GM12892 (cell line): ENCODE measurements around the gene LHFPL3.
"Not testable (repeated sequence)": the region's sequence is repeated elsewhere in the genome, so short reads cannot be mapped to it uniquely, and the experiment has no call there.

Experiments used
- DNase-seq: peaks from one replicate; pipeline ENCODE4 v3.0.0; 2011; ENCODE audit not compliant: insufficient read length
- FAIRE-seq: peaks from 2 replicates; lab custom pipeline; 2011; peaks lifted over from hg19 to GRCh38; lab: Jason Lieb, UNC
- POLR2A ChIP-seq: IDR thresholded peaks from 2 replicates; pipeline ENCODE4 v1.6.1; 2011; ENCODE audit warnings: low read depth, low read length, control low read depth
- POLR2AphosphoS5 ChIP-seq: IDR thresholded peaks from 2 replicates; pipeline ENCODE4 v1.6.1; 2011; ENCODE audit warnings: low read depth, low read length, control low read depth
- TAF1 ChIP-seq: IDR thresholded peaks from 2 replicates; pipeline ENCODE4 v1.6.1; 2011; ENCODE audit warnings: low read depth, mild to moderate bottlenecking, control low read depth, low read length, borderline replicate concordance

Gene LHFPL3

DNA sequence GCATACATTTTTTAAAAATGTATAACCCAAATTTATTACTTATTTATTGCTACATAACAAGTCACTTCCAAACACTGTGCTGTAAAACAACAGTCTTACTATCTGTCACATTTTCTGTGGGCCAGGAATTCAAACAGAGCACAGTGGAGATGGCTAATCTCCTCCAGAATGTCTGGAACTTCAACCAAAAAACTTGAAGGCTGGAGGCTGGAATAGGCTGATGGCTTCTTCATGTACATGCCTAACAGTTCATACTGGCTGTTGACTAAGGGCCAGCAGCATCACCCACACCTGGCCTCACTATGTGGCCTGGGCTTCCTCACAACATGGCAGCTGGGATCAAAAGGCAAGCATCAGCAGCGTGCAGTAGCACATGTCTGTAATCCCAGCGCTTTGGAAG, 593.2 kb downstream of the LHFPL3 start:
- FAIRE-seq, result no peak
- TF ChIP-seq POLR2A, result no peak
- TF ChIP-seq TAF1, result no peak
- TF ChIP-seq POLR2AphosphoS5, result no peak

GRCh38 chr7:104922182-104923009, 594.0 kb downstream of the LHFPL3 start:
- TF ChIP-seq POLR2AphosphoS5 (no peak), POLR2A (no peak)
- no peak for FAIRE-seq
- no peak for DNase-seq

More for the DNA sequence above, 593.2 kb downstream of the LHFPL3 start:
- DNase-seq, result no peak

GRCh38 chr7:104923010-104923421, 594.6 kb downstream of the LHFPL3 start:
- FAIRE-seq (peak; percentile 79), DNase-seq (peak; percentile 38)
- TF ChIP-seq TAF1, result no peak
- no peak for TF ChIP-seq POLR2A
- TF ChIP-seq POLR2AphosphoS5, result no peak

DNA sequence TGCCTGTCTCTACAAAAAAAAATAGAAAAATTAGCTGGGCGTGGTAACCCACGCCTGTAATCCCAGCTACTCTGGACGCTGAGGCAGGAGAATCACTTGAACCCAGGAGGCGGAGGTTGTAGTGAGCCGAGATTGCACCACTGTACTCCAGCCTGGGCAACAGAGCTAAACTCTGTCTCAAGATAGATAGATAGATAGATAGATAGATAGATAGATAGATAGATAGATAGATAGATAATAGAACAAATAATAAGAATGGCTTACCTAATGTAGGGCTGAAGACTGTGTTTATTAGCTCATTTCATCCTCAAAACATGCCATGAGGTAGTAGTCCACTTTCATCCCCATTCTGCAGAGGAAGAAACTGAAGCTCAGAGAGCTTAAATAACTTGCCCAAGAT, 597.8 kb downstream of the LHFPL3 start:
- not testable (repeated sequence) for DNase-seq, FAIRE-seq

- TF ChIP-seq POLR2AphosphoS5, result no peak
- DNase-seq (no peak), FAIRE-seq (no peak)
These were observed 598.2 kb downstream of the LHFPL3 start for GRCh38 chr7:104926601-104927041.

DNA sequence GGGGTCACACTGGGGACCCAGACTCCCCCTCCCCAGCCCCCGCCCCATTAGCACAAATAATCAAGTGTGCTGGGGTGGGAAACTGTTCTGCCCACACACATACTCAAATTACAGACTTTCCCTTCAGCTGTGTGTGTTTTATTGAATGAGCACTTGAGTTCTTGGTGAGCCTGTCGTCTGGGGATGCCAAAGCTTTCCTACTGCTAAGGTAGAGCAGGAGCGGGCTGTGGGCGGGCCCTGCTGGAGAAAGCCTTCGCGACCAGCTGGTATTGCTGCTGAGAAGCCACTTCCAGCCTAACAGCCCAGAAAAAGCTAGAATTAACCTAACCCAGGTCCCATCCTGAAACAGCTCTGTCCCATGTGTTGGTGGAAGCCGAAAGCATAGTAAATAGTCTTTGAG, 598.7 kb downstream of the LHFPL3 start:
- FAIRE-seq (no peak), DNase-seq (no peak)
- TF ChIP-seq POLR2AphosphoS5 (no peak), TAF1 (no peak), POLR2A (no peak)

DNA sequence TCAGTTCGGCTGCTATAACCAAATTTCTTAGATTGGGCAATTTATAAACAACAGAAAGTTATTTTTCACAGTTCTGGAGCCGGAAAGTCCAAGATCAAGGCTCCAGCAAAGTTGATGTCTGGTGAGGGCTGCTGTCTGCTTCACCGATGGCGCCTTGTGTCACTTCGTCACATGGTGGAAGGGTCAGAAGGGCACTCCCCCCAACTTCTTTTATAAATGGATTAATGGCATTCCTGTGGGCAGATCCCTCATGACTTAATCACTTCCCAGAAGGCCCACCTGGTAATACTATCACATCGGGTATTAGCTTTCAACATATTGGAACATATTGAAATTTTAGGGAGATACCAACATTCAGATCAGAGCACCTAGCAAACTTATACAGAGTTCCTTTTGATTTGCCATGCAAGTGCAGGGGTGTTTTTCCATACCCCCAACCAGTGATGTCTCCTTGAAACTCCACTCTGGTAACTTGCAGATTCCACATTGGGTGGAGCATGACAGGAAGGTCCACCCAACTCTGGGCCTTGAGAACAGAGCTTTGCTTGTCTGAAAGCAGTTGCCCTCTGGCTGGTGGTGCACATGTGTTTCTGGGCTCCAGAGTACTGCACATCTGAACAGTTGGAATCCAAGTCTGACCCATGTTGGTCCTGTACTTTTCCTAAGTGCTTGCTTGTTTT, 600.5 kb downstream of the LHFPL3 start:
- TF ChIP-seq POLR2A (no peak), POLR2AphosphoS5 (no peak), TAF1 (no peak)

DNA sequence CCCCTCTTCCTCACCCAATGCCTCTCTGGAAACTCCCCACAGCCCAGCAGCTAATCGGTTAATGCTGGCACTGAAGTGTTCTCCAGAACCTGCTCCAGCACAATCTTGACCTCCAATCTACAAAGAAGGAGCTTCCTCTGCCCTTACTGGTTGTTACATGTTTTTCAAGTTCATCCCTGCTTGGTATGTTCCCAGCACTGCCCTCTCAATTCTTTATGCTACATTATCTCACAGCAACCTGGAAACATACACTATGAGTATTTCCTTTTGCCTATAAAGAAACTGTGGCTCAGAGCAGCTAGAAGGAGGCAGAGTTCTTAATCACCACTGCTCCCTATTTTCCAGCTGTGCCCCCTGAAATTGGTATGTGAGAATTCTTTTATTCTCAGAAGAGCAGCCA, 601.5 kb downstream of the LHFPL3 start:
- FAIRE-seq (no peak), DNase-seq (no peak)
- TF ChIP-seq POLR2A (no peak), POLR2AphosphoS5 (no peak), TAF1 (no peak)

More for the DNA sequence above, 600.5 kb downstream of the LHFPL3 start:
- no peak for DNase-seq
- no peak for FAIRE-seq

GRCh38 chr7:104931181-104931781, 602.9 kb downstream of the LHFPL3 start:
- TF ChIP-seq POLR2A (no peak), POLR2AphosphoS5 (no peak), TAF1 (no peak)
- FAIRE-seq, result no peak
- no peak for DNase-seq

DNA sequence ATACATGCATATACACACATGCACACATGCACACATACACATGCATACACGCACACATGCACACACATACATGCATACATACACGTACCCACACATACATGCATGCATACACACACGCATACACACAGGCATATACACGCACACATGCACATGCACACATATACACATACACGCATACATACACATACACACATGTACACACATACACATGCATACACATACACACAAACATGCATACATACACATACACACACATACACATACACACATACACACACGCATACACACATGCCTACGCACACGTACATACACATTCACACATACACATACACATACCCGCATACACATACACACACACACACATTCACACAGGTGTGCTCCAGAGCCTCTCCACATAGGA, 604.6 kb downstream of the LHFPL3 start:
- peak; percentile 74 for FAIRE-seq
- DNase-seq, result no peak
- TF ChIP-seq POLR2AphosphoS5, result no peak
- no peak for TF ChIP-seq TAF1
- TF ChIP-seq POLR2A, result no peak

- TF ChIP-seq POLR2A (no peak), TAF1 (no peak)
- DNase-seq, result no peak
- FAIRE-seq, result no peak
These were observed 605.2 kb downstream of the LHFPL3 start for GRCh38 chr7:104933521-104933988.

DNA sequence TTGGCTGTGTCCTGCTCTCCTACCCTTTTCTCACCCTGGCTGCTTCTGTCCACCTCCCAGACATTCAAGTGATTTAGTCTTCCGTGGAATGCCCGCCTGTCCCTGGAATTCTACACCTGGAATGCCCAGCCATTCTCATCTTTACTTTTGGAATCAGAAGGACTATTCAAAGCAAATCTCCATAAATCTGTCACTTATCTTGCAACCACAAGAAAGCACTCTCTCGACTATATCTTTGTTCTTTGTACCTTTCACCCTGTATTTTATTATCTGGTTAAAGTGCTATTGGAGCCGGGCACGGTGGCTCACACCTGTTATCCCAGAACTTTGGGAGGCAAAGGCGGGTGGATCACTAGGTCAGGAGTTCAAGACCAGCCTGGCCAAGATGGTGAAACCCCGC, 606.3 kb downstream of the LHFPL3 start:
- TF ChIP-seq POLR2A, result no peak
- no peak for TF ChIP-seq POLR2AphosphoS5
- no peak for TF ChIP-seq TAF1
- FAIRE-seq (no peak), DNase-seq (no peak)
